ENCODE results near the gene TYW1B.
"Not testable (repeated sequence)": the region's sequence is repeated elsewhere in the genome, so short reads cannot be mapped to it uniquely, and the experiment has no call there.

The TYW1B gene

DNA sequence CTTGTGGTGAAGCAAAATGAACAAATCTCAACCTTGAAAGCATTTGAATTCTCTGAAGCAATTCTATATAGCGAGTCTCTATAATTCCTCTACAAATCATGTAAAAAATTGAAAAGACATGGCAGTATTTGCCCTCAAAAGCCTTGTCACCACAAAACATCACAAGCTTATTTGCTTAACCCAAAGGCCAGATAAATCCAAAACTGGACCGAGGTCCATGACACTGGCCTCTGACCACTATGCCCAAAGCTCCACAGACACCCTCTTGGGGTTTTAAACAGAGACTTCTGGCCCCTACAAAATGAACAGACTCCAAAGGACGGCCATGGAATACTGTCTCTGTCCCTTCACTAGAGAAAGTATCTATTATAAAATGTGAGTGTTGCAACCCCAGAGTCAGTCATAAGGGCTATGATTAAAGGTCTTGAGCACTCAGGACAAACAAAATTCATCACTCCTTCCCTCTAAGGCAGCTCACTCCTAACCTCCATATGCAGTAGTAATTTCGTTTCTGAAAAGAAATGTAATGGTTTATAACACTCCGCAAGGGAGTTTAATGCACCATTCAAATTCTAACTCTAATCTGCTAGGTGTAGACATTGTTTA is 47.6 kb downstream of the TYW1B start:
- DNase-seq; in situ Hi-C loops (cut with MboI; ENCODE audit: low pct_unique_long_range_greater_than_20kb, low sequenced_read_pairs): not testable (repeated sequence)

DNA sequence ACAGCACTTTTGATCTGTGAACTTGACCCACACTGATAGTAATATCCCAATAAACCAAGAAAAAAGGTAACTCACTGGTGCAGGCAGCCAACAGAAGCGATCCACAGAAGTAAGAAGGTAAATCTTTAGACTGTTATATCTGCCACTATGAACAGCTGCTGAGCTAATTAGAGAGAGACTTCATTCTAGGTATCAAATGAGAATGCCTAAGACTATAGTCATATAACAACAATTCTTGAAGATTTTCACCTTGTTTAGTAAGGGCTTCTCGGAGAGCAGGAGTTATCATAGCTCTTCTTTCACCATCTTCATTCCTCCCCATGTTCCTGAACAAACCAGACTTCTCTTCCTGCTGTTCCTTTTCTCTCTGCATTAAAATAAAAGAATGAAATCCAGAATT is 50.8 kb downstream of the TYW1B start:
- DNase-seq; in situ Hi-C loops (cut with MboI; ENCODE audit: low pct_unique_long_range_greater_than_20kb, low sequenced_read_pairs): not testable (repeated sequence)

DNA sequence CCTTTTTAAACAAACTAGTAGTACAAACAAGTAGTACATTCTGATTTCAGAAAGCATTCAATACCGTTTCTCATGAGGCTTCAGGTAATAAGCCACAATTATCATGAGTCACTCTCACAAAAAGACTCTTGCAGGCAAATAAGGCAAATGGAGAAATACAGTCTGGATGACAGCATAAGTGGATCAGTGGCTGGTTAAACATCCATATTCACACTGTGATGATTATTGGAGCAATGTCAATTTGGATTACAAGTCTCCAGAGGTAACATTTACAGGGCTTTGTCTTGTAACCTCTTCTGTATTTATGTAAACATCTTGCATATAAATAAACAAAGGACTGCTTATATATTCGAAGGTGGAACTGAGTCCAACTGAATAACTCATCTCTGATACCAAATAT is 55.4 kb downstream of the TYW1B start:
- DNase-seq; in situ Hi-C loops (cut with MboI; ENCODE audit: low pct_unique_long_range_greater_than_20kb, low sequenced_read_pairs): not testable (repeated sequence)

DNA sequence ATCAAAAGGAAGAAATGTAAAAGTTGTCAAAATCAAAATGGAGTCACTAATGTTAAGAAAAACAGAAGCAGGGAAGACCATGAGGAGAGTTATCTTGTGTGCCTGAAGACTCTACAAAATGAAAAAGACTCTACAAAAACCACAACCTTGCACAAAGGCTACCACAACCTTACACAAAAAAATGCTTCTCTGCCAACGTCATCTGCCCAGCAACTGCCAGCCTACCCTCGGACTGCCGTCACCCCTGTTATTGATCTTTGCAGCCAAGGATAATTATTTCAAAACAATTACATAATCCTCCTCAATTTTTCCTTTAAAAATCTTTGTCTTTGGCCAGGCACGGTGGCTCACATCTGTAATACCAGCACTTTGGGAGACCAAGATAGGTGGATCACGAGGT is 61.0 kb downstream of the TYW1B start:
- in situ Hi-C loops (cut with MboI; ENCODE audit: low pct_unique_long_range_greater_than_20kb, low sequenced_read_pairs); DNase-seq: not testable (repeated sequence)

DNA sequence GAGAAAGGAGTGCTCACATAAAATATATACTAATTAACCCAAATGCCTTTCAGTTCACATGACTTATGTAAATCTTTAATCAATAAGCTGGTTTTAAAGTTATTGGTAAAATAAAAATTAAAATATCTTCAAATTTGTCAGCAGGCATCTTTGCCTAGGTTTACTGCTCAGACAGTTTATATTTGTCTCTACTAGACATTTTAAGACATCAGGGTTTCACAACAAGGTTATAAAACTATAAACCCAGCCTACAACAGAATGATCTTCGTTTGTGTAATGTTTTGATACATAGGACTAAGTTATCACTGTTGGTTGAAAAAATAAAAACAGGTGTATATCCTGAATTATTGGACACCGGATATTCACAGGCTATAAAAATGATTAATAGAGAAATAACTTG is 67.4 kb downstream of the TYW1B start:
- in situ Hi-C loops (cut with MboI; ENCODE audit: low pct_unique_long_range_greater_than_20kb, low sequenced_read_pairs), result no loop called here
- DNase-seq, result no peak

DNA sequence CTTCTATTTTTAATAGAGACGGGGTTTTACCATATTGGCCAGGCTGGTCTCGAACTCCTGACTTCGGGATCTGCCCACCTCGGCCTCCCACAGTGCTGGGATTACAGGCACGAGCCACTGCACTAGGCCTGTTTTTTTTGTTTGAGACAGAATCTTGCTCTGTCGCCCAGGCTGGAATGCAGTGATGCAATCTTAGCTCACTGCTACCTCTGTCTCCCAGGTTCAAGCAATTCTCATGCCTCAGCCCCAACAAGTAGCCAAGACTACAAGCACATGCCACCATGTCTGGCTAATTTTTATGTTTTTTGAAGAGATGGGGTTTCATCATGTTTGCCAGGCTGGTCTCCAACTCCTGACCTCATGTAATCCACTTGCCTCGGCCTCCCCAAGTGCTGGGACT is 73.7 kb downstream of the TYW1B start:
- DNase-seq, result no peak
- in situ Hi-C loops (cut with MboI; ENCODE audit: low pct_unique_long_range_greater_than_20kb, low sequenced_read_pairs), result no loop called here

DNA sequence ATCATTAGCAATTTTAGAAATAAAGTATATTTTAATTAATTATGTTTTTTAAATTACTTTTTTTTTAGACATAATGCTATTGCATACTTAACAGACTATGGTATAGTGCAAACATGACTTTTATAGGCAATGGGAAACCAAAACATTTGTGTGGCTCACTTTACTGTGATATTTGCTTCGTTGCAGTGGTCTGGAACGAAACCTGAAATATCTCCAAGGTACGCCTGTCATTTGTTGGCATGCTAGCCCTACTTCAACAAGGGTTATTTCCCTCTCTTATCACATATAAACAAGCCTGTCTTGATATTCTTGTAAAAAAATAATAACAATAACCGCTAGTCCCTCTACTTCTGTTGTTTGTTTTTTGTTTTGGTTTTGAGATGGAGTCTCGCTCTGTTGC is 74.2 kb downstream of the TYW1B start:
- no peak for DNase-seq
- in situ Hi-C loops (cut with MboI; ENCODE audit: low pct_unique_long_range_greater_than_20kb, low sequenced_read_pairs), result no loop called here

DNA sequence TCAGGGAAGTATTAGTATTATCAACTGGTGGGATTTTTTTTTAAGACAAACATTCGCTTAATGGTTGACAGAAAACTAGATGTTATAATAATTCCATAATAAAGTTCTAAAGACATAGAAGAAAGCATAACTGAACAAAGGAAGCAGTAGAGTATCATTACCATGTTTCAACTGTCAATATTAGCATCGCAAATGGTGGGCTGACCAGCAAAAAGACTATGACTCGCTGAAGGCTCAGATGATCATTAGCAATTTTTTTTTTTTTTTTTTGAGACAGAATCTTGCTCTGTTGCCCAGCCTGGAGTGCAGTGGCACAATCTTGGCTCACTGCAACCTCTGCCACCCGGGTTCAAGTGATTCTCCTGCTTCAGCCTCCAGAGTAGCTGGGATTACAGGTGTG is 74.8 kb downstream of the TYW1B start:
- in situ Hi-C loops (cut with MboI; ENCODE audit: low pct_unique_long_range_greater_than_20kb, low sequenced_read_pairs); DNase-seq: not testable (repeated sequence)

DNA sequence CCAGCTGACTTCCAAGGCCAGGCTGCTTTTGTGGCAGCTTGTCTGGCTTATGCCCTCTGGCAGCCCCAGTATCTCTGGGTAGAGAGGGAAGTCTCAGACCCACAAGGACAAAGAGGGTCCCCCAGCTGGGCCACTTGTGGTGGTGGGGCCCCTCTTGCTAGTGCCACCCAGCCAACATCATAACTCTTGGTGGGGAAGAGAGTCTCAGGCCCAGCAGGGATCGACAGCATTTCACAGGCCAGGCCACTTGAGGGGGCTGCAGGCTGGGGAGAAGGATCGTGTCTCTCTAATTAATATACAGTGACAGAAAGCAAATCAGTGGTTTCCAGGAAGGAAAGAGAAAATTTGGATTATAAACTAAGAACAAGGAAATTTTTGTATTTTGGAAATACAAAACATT is 76.0 kb downstream of the TYW1B start:
- in situ Hi-C loops (cut with MboI; ENCODE audit: low pct_unique_long_range_greater_than_20kb, low sequenced_read_pairs), result no loop called here

DNA sequence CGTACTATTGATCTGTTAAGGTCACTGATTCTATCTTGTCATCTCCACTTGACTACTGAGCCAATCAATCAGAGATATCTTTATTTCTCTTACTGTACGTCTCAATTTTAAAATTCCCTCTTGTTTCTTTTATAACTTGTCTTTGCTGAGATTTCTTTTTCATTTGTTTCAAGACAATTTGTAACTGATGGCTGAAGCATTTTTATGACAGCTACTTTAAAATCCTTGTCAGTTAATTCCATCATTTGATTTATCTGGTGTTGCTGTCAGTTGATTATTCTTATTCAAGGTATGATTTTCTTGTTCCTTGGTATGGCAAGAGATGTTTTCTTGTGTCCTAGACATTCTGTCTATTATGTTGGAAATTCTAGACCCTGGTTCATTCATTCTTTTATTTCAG is 76.6 kb downstream of the TYW1B start:
- no peak for DNase-seq
- in situ Hi-C loops (cut with MboI; ENCODE audit: low pct_unique_long_range_greater_than_20kb, low sequenced_read_pairs), result no loop called here

More for the DNA sequence above, 76.0 kb downstream of the TYW1B start:
- DNase-seq, result peak; percentile 29

DNA sequence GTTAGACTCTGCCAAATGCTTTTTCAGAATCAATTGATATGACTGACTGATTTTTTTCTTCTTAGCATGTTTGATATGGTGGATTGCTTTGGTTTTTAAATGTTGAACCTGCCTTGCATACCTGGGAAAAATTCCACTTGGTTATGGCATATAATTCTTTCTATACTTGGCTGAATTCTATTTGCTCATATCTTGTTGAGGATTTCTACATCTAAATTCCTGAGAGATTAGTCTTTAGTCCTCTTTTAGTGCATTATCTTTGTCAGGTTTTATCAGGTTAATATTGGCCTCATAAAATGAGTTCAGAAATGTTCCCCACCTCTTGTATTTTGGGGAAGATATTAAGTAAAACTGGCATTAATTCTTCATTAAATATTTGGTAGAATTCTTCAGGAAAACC is 79.4 kb downstream of the TYW1B start:
- DNase-seq; in situ Hi-C loops (cut with MboI; ENCODE audit: low pct_unique_long_range_greater_than_20kb, low sequenced_read_pairs): not testable (repeated sequence)

DNA sequence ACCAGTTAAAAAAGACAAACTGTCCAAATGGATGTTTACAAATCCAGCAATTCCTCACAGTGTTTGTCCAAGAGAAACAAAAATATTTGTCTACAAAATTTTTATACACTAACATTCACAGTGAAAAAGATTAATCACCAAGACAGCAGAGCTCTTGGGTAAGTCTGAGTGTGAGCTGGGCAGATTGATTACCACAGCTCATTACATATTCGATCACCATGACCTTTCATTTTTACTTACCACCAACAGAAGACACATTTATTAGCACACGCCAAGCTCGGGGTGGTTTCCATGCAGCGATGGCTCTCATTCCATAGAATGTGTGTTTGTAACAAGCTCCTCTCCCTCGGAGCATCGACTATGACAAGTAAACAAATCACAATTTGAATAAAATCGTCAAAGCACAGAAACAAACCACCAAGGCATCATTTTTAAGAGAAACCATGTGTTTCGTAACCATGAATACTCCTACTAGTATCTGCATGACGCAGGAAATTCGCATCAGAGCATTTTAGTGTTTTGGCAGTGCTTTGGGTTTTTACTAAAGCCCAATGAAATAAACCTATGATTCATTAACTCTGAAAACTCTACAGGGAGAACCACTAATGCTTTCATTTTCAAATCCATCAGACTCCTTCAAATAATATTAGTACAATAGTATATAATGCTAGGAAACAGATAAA is 83.6 kb downstream of the TYW1B start:
- DNase-seq; in situ Hi-C loops (cut with MboI; ENCODE audit: low pct_unique_long_range_greater_than_20kb, low sequenced_read_pairs): not testable (repeated sequence)

DNA sequence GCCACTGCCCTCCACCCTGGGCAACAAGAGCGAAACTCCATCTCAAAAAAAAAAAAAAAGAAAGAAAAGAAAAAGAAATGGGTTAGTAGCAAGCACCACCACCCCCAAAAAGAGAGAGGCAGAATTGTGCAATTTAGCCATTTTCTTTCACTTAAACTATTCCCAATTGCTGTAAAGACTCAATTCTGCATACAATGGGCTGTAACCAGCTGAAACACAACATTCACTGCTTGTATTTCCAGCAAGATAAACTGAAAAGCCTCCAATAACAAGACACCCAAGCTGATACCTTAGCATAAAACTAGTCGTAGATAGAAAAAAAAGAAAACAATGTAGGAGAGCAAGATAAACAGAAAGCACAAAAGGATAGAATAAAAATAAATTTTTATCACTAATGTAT is 84.2 kb downstream of the TYW1B start:
- in situ Hi-C loops (cut with MboI; ENCODE audit: low pct_unique_long_range_greater_than_20kb, low sequenced_read_pairs); DNase-seq: not testable (repeated sequence)

DNA sequence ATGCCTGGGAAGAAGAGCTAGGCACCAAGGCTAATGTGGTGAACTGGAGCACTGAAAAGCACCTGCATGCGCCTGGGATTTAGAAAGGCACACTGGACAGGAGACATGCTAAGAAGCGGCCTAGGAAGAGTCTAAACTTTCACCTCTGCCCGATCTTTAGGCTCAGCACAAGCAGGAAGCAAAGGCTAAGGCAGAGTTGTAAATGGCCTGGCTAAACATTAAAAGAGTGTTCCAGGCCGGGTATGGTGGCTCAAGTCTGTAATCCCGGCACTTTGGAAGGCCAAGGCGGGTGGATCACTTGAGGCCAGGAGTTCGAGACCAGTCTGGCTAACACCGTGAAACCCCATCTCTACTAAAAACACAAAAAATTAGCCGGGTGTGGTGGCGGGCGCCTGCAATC is 88.3 kb downstream of the TYW1B start:
- in situ Hi-C loops (cut with MboI; ENCODE audit: low pct_unique_long_range_greater_than_20kb, low sequenced_read_pairs); DNase-seq: not testable (repeated sequence)

DNA sequence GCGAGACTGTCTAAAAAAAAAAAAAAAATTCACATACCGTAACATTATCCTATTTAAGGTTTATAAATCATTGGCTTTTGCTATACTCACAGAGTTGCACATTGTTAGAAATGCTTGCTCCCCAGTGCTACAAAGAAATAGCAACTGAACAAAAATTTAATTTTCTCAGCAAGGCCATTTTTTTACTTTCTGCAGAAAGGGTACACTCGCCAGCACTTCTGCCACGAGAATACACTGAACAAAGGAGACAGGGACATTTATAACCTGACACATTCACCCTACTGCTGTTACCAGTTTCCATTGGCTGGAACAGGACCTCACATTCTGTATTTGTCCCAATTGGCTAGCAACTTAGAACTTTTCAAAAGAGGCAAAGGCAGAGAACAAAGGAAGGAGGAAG is 92.1 kb downstream of the TYW1B start:
- DNase-seq; in situ Hi-C loops (cut with MboI; ENCODE audit: low pct_unique_long_range_greater_than_20kb, low sequenced_read_pairs): not testable (repeated sequence)

DNA sequence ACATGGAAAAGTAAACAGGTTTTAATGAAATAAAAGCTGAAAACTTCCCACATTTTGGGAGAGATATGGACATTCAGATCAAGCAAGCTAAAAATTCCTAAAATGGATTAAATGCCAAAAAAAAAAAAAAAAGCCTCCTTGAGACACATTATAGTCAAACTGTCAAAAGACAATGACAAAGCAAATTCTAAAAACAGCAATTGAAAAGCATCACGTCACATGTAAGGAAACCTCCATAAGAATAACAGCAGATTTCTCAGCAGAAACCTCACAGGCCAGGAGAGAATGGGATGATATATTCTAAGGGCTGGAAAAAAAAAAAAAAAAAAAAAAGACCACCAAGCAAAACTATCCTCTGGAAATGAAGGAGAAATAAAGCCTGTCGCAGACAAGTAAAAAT is 97.2 kb downstream of the TYW1B start:
- DNase-seq; in situ Hi-C loops (cut with MboI; ENCODE audit: low pct_unique_long_range_greater_than_20kb, low sequenced_read_pairs): not testable (repeated sequence)

DNA sequence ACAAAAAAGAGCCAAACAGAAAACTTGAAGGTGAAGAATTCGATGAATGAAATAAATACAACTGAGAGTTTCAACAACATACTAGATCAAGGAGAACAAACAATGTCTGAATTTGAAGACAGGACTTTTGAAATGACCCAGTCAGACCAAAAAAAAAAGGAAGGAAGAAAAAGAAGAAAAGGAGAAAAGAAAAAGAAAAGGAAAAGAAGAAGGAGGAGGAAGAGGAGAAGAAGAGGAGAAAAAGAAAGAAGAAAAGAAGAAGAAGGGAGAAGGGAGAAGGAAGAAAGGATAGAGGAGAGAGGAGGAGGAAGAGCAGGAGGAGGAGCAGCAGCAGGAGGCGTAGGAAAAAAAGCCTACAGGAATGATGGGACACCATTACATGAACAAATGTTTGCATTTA is 97.6 kb downstream of the TYW1B start:
- in situ Hi-C loops (cut with MboI; ENCODE audit: low pct_unique_long_range_greater_than_20kb, low sequenced_read_pairs); DNase-seq: not testable (repeated sequence)

DNA sequence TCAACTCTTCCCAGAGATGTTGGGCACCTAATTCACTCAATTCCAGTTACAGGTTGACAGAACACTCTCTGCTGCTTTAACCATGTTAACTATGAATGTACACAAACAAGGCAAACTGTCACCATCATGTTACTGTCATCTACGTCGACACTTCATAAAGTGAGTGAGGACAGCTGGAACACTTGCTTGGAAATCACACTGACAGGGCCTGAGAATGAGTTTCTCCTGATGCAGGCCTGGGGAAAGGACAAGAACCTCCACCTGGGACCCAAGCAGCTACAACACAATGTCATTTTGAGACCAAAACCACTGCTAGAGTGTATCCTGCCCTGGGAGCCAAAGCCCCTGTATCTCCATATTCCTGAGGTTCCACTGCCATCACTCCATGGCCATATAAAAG is 98.9 kb downstream of the TYW1B start:
- in situ Hi-C loops (cut with MboI; ENCODE audit: low pct_unique_long_range_greater_than_20kb, low sequenced_read_pairs); DNase-seq: not testable (repeated sequence)

DNA sequence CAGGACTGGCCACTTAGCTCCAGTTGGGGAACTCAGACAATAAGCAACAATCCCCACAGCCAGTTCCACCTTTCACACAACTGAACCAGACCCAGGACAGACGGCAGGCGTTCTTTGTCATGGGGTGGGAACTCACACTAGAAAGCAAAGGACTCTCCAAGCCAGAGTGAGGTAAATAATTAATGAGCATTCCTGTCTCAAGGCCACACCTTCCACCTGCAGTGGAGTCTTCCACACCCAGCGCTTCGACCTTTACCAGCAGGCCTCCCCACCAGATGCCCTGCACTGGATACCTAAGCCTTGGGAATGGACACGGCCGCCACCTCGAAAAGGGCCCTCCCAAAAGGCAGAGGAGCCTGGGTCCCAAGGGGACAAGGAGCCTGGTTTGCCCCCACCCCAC is 105.3 kb downstream of the TYW1B start:
- DNase-seq; in situ Hi-C loops (cut with MboI; ENCODE audit: low pct_unique_long_range_greater_than_20kb, low sequenced_read_pairs): not testable (repeated sequence)

DNA sequence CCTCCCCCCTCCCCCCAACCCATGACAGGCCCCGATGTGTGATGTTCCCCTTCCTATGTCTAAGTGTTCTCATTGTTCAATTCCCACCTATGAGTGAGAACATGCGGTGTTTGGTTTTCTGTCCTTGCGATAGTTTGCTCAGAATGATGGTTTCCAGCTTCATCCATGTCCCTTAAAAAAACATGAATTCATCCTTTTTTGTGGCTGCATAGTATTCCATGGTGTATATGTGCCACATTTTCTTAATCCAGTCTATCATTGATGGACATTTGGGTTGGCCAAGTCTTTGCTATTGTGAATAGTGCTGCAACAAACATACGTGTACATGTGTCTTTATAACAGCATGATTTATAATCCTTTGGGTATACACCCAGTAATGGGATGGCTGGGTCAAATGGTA is 107.1 kb downstream of the TYW1B start:
- in situ Hi-C loops (cut with MboI; ENCODE audit: low pct_unique_long_range_greater_than_20kb, low sequenced_read_pairs), result not testable (repeated sequence)

DNA sequence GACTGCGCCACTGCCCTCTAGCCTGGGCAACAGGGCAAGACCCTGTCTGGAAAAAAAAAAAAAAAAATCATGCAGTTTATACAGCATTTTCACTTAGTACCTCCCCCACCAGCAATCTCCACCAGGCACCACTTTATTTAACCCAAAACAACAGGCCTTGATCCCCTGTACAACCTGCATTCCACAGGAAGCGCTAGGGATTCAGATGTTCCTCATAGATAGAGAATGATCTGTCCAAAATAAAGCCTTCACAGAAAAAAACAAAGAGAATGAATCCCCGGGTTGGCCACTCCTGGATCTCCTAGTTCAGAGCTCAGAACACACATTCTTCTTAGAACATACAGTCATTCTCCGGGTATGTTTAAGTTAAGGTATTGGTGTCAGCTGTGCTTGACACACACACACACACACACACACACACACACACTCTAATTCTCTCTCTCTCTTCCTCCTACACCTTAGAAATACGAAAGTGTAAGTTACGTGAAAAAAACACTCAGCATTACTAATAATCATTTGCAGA is 110.7 kb downstream of the TYW1B start:
- DNase-seq; in situ Hi-C loops (cut with MboI; ENCODE audit: low pct_unique_long_range_greater_than_20kb, low sequenced_read_pairs): not testable (repeated sequence)

More for the DNA sequence above, 107.1 kb downstream of the TYW1B start:
- DNase-seq, result not testable (repeated sequence)

Data from KBM-7 (cell line).